HPDE6-E6E7 (cell line): ENCODE results near the gene UBE2M.
"Not testable (repeated sequence)": the region's sequence is repeated elsewhere in the genome, so short reads cannot be mapped to it uniquely, and the experiment has no call there.

Source experiments
- DNase-seq: peaks from one replicate; pipeline ENCODE4 v3.0.0; 2011; ENCODE audit warnings: missing footprints; ENCODE audit errors: extremely low spot score

Gene UBE2M

GRCh38 chr19:58513694-58514563 lies 44.5 kb downstream of the UBE2M start:
- peak; percentile 84 for DNase-seq

DNA sequence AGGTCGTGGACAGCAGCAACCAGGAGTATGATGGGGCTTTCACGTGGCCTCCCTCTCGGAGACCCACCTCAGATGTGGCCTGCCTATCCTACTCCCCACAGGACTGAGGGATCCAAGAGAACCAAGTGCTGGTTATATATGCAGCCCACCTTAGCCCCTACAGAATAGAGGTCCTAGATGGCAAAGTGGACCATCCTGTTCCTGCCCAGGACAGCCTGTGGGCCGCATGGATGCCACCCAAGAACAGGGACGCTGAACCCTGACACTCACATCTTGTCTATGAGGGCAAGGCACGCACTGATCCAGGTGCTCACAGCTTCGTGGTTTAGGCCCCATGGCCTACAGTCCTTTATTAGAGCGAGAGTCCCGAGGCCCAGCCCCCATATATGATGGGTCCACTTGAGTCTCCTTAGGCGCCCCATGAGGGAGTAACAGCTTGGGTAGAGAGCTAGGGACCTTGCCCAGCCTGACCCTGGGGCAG lies 45.2 kb downstream of the UBE2M start:
- DNase-seq = no peak

GRCh38 chr19:58511353-58512208 lies 46.8 kb downstream of the UBE2M start, which contains the start of gene SLC27A5:
SLC27A5 (minus strand) TSS chr19:58511992; CDS start chr19:58511955, 37 bp downstream.
- DNase-seq = no peak

GRCh38 chr19:58510084-58510862 lies 48.1 kb downstream of the UBE2M start:
- no peak for DNase-seq

DNA sequence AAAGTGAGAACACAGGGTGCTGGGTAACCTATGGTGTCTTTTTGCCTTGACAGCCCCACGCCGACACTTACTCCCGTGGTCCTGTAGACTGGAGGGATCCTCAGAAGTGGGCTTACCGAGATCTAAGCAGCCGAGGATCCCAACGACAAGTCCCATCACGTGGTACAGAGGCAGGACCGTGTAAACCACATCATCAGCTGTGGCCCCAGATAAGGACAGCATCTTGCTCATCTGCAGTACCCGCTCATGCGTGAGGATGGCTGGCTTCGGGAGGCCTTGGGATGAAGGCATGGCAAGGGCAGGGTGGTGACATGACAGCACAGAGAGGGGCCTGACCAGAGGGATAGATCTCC lies 48.7 kb downstream of the UBE2M start:
- no peak for DNase-seq

- DNase-seq = not testable (repeated sequence)
Measured at GRCh38 chr19:58507602-58508223, 50.7 kb downstream of the UBE2M start.
